SK-N-SH (cell line): ENCODE data around the gene EXPH5.

ENCODE experiments used
- CTCF ChIP-seq: fragments of 200-600 bp; sonication (generic); IDR thresholded peaks from 2 replicates; pipeline ENCODE4 v1.6.1; 2017; ENCODE audit warnings: antibody characterized with exemption, mild to moderate bottlenecking, moderate library complexity
- EP300 ChIP-seq, 2 experiments: IDR thresholded peaks; 2 replicates each; pipeline versions ENCODE4 v1.4.0 to v1.6.1; 2012; ENCODE audit warnings: borderline replicate concordance in 1 of 2, low read depth in 1 of 2, low read length in 1 of 2
- FOXM1 ChIP-seq: IDR thresholded peaks from 2 replicates; pipeline ENCODE4 v1.4.0; 2012; ENCODE audit warnings: low read depth, mild to moderate bottlenecking
- GABPA ChIP-seq: IDR thresholded peaks from 2 replicates; pipeline ENCODE4 v1.4.0; 2012; ENCODE audit warnings: low read depth, mild to moderate bottlenecking
- JUND ChIP-seq: IDR thresholded peaks from 2 replicates; pipeline ENCODE4 v1.4.0; 2012
- NFIC ChIP-seq: IDR thresholded peaks from 2 replicates; pipeline ENCODE4 v1.4.0; 2012; ENCODE audit warnings: borderline replicate concordance
- POLR2AphosphoS5 ChIP-seq: IDR thresholded peaks from 2 replicates; pipeline ENCODE4 v1.6.1; 2012; ENCODE audit warnings: low read depth, low read length
- RAD21 ChIP-seq: IDR thresholded peaks from 2 replicates; pipeline ENCODE4 v1.6.1; 2012; ENCODE audit warnings: mild to moderate bottlenecking, low read length
- RCOR1 ChIP-seq: fragments of 150-350 bp; IDR thresholded peaks from 2 replicates; pipeline ENCODE4 v1.6.1; 2017; ENCODE audit warnings: antibody characterized with exemption, low read length
- REST ChIP-seq: IDR thresholded peaks from 2 replicates; pipeline ENCODE4 v1.6.1; 2012; ENCODE audit warnings: mild to moderate bottlenecking, low read depth, low read length, moderate library complexity
- TAF1 ChIP-seq: IDR thresholded peaks from 2 replicates; pipeline ENCODE4 v1.6.1; 2012; ENCODE audit warnings: low read depth, mild to moderate bottlenecking, low read length, moderate library complexity, borderline replicate concordance
- USF2 ChIP-seq: fragments of 150-350 bp; IDR thresholded peaks from 2 replicates; pipeline ENCODE4 v1.6.1; 2017; ENCODE audit warnings: antibody characterized with exemption, low read length, low read depth, borderline replicate concordance

GRCh38 chr11:108599978-108600377 lies 6.4 kb upstream of the EXPH5 start:
- no peak for TF ChIP-seq CTCF
- no peak for TF ChIP-seq REST
- TF ChIP-seq NFIC: no peak
- TF ChIP-seq TAF1: no peak
- no peak for TF ChIP-seq USF2
- TF ChIP-seq FOXM1: no peak
- TF ChIP-seq RAD21: no peak
- no peak for TF ChIP-seq EP300 (IDR thresholded peaks at IDR 0.05; ENCODE audit: borderline replicate concordance in 1 of 2, low read depth in 1 of 2, low read length in 1 of 2)
- no peak for TF ChIP-seq JUND
- no peak for TF ChIP-seq POLR2AphosphoS5
- TF ChIP-seq RCOR1: no peak
- no peak for TF ChIP-seq GABPA
